ENCODE data around the gene PFN1. TPM values are rescaled to one million over a fixed set of nuclear protein-coding genes. Genes with fewer than 3 reads are reported as not detected.

Gene PFN1
- total RNA-seq, 3 donors from 2014 or later = 605 to 825 (median 723) TPM

- Histone ChIP-seq H3K36me3 (ENCODE audit: low read depth) (no peaks in the 10 kb centered on the region), H3K4me3 (no peak overlapping the region), H3K9me3 (no peaks in the 10 kb centered on the region), H3K4me1 (ENCODE audit: low read depth) (peaks cover 46% of the 10 kb centered on the region)
- DNase-seq (no peak), ATAC-seq (no peak)
- intact Hi-C loops (cut with DNase I, micrococcal nuclease) = no loop called here
- no peak for TF ChIP-seq CTCF (IDR thresholded peaks at IDR 0.05)
These were observed 5.4 kb downstream of the PFN1 start for GRCh38 chr17:4942760-4943508.

- intact Hi-C loops (cut with DNase I, micrococcal nuclease) = no loop called here
These were observed 7.1 kb downstream of the PFN1 start for GRCh38 chr17:4941319-4941610.

DNA sequence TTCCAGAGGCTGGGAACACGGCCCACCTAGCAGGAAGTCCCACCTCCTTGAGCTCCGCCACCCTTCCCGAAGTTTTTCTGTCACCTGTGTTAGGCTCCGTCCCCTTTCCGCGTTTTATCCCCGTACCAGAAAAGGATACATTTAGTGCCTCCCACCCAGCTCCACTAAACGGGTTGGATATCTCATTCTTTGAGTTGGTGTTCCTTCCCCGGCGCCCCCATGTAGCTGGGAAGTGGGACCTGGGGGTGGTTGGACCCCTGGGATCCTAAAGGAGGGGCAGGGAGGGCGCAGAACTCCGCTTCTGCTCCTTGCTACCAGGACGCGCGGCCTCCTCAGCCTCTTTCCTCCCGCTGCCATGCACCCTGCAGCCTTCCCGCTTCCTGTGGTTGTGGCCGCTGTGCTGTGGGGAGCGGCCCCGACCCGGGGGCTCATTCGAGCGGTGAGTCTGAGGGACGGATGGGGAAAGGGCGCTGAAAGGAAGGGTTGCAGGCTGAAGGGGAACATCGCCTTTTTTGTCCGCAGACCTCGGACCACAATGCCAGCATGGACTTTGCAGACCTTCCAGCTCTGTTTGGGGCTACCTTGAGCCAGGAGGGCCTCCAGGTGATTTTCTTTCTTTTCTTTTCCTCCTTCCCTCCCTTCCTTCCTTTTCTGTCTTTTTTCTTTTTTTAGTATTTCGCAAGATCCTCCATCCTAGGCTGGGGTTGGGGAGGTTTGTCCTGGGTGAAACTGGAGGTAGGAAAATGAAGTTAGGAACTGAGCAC is 7.6 kb downstream of the PFN1 start:
- peak; percentile 54 to 84 (median 72) for DNase-seq
- TF ChIP-seq CTCF (IDR thresholded peaks at IDR 0.05) = no peak
- H3K36me3 ChIP-seq (ENCODE audit: low read depth) = no peaks in the 10 kb centered on the region
- H3K9me3 ChIP-seq = no peaks in the 10 kb centered on the region
- ATAC-seq = peak; percentile 67
- H3K4me3 ChIP-seq = peak overlapping the region; percentile 77
- peaks cover 34% of the 10 kb centered on the region for H3K4me1 ChIP-seq (ENCODE audit: low read depth)
- intact Hi-C loops (cut with DNase I, micrococcal nuclease) = no loop called here

More at GRCh38 chr17:4941319-4941610, 7.1 kb downstream of the PFN1 start:
- TF ChIP-seq CTCF (IDR thresholded peaks at IDR 0.05) = no peak
- no peaks in the 10 kb centered on the region for H3K36me3 ChIP-seq (ENCODE audit: low read depth)
- H3K4me1 ChIP-seq (ENCODE audit: low read depth) = peaks cover 38% of the 10 kb centered on the region
- ATAC-seq = no peak
- H3K9me3 ChIP-seq = no peaks in the 10 kb centered on the region
- H3K4me3 ChIP-seq = peak overlapping the region; percentile 77
- no peak for DNase-seq

DNA sequence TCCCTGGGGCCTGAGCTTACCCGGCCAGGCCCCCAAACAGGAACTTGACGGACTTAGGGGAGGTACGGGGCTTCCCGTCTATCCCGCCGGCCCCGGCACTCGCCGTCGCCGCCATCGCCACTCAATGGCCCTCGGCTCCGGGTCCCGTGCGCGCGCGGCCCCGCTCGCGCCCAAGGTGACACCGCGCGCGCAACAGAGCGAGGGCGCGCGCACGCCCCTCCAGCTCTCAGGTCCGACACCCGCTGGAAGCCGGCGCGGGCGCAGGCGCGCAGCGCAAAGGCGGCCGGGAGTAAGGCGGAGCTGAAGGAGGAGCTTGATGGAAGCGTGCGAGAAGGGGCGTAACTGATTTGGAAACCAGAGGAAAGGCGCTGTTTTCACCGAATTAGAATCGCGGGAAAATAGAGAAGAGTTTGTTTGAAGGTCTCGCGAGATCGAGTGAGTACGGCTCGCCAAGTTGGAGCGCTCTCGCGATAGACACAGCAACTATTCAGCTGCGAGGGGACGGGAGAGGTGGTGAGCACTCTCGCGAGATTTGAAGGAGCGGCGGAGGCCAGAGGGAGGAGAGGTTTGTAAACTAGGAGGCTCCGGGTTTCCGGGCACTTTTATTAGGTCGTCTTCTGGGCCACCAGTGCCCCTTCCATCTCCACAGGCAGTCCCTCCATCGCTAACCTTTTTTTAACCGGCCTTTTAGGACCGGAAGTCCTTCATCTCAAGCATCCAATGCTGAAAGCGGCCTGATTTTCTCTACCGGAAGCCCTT is 8.4 kb downstream of the PFN1 start, which contains the start of the genes RNF167 and SLC25A11:
Gene RNF167, plus strand, starts transcription at position 473 of the 759 bp plus-strand sequence. CDS start 642 bp downstream, outside the sequence.
Gene SLC25A11, minus strand, starts transcription at position 251 of the 759 bp plus-strand sequence. Its CDS starts 136 bp downstream, at position 115.
- DNase-seq (peak; percentile 96 to 97 (median 96)), ATAC-seq (peak; percentile 91)
- H3K9me3 ChIP-seq = no peaks in the 10 kb centered on the region
- peak within 1 kb of the TSS; percentile 77 for H3K4me3 ChIP-seq
- H3K36me3 ChIP-seq (ENCODE audit: low read depth) = no peaks in the 10 kb centered on the region
- intact Hi-C loops (cut with DNase I, micrococcal nuclease) = no loop called here
- peaks cover 26% of the 10 kb centered on the region for H3K4me1 ChIP-seq (ENCODE audit: low read depth)
- TF ChIP-seq CTCF (IDR thresholded peaks at IDR 0.05) = peak; percentile 8

DNA sequence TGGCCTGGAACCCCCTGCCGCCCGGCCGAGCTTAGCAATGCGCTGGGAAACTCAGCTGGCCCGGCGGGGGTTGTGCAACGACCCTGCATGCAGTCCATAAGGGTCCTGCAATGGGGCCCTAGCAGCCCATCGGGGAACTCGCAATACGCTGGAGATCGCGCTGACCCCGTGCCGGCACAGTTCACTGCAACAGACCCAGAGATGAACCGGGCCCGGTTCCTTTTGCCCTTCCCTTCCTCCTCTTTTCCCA is 8.9 kb downstream of the PFN1 start:
- no peaks in the 10 kb centered on the region for H3K36me3 ChIP-seq (ENCODE audit: low read depth)
- H3K4me1 ChIP-seq (ENCODE audit: low read depth) = peaks cover 26% of the 10 kb centered on the region
- peak in 1 of 3 donors; percentile 50 for DNase-seq
- H3K4me3 ChIP-seq = peak overlapping the region; percentile 77
- peak; percentile 0 for ATAC-seq
- TF ChIP-seq CTCF (IDR thresholded peaks at IDR 0.05) = no peak
- intact Hi-C loops (cut with DNase I, micrococcal nuclease) = no loop called here
- no peaks in the 10 kb centered on the region for H3K9me3 ChIP-seq
